K562 (cell line): Measurements from ENCODE around the gene LDLR. TPM values are rescaled to one million over a fixed set of nuclear protein-coding genes. Genes with fewer than 3 reads are reported as not detected.

ENCODE experiments used
- polyA plus RNA-seq, 8 experiments: library from polyadenylated mRNA; depleted of rRNA in 4 of 8; stranded (reverse) in 5 of 8; unstranded in 3 of 8; fragments of >200 nt; fragmentation: Nextera tagmentation in 2 of 8; fragmentation: Illumina TruSeq in 1 of 8; extraction: Ambion mirVana in 2 of 8; extraction: Trizol in 1 of 8; gene quantifications; 2 replicates each; pipeline versions ENCODE4 v1.2.1 to v1.2.3, GENCODE V29; 2011 to 2014; ENCODE audit warnings: inconsistent platforms in 1 of 8, missing spikeins in 1 of 8
- total RNA-seq, 7 experiments: library from RNA; depleted of rRNA in 6 of 7; stranded (reverse); fragments of >200 nt in 6 of 7; fragmentation: Illumina TruSeq in 2 of 7; extraction: Trizol in 2 of 7; gene quantifications; 2 replicates each; pipeline versions ENCODE4 v1.2.1 to v1.2.3, GENCODE V29; 2011 to 2021; ENCODE audit warnings: low replicate concordance in 1 of 7
- TF ChIP-seq, protein P1 (sequence below), 2 experiments: fragments of 450-650 bp in 1 of 2; sonication (generic) in 1 of 2; formaldehyde crosslinking in 1 of 2; IDR thresholded peaks; 2 replicates each; pipeline versions ENCODE4 v1.7.1 to v1.9.0; 2016 to 2022; ENCODE audit warnings: inconsistent platforms in 1 of 2, mild to moderate bottlenecking in 1 of 2, missing genetic modification reagents in 1 of 2
- TF ChIP-seq, protein P2 (sequence below), 2 experiments: IDR thresholded peaks; 2 replicates each; pipeline ENCODE4 v1.6.1; 2012; ENCODE audit warnings: improper control_type of control experiment in 2 of 2, low read depth in 2 of 2, low read length in 2 of 2, borderline replicate concordance in 1 of 2

The LDLR gene
- total and polyA plus RNA-seq, 9 of the 15 experiments (the other 6 are each of a cell fraction or from before 2014, with no cell fraction given) = 19.9 to 114 (median 56.3) TPM

DNA sequence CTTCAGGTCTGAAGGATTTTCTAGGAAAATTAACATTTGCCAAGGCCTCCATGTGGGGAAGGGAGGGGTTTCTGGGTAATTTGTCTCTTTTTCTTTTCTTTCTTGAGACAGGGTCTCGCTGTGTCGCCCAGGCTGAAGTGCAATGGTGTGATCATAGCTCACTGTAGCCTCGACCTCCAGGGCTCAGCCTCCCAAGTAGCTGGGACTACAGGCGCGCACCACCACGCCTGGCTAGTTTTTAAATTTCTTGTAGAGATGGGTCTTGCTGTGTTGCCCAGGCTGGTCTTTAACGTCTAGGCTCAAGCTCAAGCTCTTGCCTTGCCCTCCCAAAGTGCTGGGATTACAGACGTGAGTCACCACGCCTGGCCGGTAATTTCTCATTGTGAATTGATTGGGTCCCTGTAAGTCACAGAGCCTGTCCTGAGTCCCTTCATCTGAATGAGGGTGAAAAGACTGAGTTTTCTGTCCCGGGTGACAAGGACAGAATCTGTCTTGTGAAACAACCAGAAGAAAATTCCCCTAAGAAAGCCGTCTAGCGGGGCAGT, 76.3 kb downstream of the LDLR start (continued):
- TF ChIP-seq, protein P1, sequence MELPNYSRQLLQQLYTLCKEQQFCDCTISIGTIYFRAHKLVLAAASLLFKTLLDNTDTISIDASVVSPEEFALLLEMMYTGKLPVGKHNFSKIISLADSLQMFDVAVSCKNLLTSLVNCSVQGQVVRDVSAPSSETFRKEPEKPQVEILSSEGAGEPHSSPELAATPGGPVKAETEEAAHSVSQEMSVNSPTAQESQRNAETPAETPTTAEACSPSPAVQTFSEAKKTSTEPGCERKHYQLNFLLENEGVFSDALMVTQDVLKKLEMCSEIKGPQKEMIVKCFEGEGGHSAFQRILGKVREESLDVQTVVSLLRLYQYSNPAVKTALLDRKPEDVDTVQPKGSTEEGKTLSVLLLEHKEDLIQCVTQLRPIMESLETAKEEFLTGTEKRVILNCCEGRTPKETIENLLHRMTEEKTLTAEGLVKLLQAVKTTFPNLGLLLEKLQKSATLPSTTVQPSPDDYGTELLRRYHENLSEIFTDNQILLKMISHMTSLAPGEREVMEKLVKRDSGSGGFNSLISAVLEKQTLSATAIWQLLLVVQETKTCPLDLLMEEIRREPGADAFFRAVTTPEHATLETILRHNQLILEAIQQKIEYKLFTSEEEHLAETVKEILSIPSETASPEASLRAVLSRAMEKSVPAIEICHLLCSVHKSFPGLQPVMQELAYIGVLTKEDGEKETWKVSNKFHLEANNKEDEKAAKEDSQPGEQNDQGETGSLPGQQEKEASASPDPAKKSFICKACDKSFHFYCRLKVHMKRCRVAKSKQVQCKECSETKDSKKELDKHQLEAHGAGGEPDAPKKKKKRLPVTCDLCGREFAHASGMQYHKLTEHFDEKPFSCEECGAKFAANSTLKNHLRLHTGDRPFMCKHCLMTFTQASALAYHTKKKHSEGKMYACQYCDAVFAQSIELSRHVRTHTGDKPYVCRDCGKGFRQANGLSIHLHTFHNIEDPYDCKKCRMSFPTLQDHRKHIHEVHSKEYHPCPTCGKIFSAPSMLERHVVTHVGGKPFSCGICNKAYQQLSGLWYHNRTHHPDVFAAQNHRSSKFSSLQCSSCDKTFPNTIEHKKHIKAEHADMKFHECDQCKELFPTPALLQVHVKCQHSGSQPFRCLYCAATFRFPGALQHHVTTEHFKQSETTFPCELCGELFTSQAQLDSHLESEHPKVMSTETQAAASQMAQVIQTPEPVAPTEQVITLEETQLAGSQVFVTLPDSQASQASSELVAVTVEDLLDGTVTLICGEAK (IDR thresholded peaks at IDR 0.05) = no peak
- TF ChIP-seq, protein P1 (CRISPR knock-in tag; IDR thresholded peaks at IDR 0.05) = no peak
- TF ChIP-seq, protein P2, sequence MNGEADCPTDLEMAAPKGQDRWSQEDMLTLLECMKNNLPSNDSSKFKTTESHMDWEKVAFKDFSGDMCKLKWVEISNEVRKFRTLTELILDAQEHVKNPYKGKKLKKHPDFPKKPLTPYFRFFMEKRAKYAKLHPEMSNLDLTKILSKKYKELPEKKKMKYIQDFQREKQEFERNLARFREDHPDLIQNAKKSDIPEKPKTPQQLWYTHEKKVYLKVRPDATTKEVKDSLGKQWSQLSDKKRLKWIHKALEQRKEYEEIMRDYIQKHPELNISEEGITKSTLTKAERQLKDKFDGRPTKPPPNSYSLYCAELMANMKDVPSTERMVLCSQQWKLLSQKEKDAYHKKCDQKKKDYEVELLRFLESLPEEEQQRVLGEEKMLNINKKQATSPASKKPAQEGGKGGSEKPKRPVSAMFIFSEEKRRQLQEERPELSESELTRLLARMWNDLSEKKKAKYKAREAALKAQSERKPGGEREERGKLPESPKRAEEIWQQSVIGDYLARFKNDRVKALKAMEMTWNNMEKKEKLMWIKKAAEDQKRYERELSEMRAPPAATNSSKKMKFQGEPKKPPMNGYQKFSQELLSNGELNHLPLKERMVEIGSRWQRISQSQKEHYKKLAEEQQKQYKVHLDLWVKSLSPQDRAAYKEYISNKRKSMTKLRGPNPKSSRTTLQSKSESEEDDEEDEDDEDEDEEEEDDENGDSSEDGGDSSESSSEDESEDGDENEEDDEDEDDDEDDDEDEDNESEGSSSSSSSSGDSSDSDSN (IDR thresholded peaks at IDR 0.05; ENCODE audit: borderline replicate concordance in 1 of 2, low read depth in 2 of 2, low read length in 2 of 2) = no peak
